ENCODE measurements around the gene SOCS3.

The SOCS3 gene

GRCh38 chr17:78341559-78342448 is 18.1 kb downstream of the SOCS3 start (continued):
- TF ChIP-seq, protein P1, sequence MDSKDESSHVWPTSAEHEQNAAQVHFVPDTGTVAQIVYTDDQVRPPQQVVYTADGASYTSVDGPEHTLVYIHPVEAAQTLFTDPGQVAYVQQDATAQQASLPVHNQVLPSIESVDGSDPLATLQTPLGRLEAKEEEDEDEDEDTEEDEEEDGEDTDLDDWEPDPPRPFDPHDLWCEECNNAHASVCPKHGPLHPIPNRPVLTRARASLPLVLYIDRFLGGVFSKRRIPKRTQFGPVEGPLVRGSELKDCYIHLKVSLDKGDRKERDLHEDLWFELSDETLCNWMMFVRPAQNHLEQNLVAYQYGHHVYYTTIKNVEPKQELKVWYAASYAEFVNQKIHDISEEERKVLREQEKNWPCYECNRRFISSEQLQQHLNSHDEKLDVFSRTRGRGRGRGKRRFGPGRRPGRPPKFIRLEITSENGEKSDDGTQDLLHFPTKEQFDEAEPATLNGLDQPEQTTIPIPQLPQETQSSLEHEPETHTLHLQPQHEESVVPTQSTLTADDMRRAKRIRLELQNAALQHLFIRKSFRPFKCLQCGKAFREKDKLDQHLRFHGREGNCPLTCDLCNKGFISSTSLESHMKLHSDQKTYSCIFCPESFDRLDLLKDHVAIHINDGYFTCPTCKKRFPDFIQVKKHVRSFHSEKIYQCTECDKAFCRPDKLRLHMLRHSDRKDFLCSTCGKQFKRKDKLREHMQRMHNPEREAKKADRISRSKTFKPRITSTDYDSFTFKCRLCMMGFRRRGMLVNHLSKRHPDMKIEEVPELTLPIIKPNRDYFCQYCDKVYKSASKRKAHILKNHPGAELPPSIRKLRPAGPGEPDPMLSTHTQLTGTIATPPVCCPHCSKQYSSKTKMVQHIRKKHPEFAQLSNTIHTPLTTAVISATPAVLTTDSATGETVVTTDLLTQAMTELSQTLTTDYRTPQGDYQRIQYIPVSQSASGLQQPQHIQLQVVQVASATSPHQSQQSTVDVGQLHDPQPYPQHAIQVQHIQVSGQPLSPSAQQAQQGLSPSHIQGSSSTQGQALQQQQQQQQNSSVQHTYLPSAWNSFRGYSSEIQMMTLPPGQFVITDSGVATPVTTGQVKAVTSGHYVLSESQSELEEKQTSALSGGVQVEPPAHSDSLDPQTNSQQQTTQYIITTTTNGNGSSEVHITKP (tag by site-specific recombination; IDR thresholded peaks at IDR 0.05) = no peak
- TF ChIP-seq, protein P2, sequence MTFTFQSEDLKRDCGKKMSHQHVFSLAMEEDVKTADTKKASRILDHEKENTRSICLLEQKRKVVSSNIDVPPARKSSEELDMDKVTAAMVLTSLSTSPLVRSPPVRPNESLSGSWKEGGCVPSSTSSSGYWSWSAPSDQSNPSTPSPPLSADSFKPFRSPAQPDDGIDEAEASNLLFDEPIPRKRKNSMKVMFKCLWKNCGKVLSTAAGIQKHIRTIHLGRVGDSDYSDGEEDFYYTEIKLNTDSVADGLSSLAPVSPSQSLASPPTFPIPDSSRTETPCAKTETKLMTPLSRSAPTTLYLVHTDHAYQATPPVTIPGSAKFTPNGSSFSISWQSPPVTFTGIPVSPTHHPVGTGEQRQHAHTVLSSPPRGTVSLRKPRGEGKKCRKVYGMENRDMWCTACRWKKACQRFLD (tag by site-specific recombination; IDR thresholded peaks at IDR 0.05) = no peak
- TF ChIP-seq, protein P3, sequence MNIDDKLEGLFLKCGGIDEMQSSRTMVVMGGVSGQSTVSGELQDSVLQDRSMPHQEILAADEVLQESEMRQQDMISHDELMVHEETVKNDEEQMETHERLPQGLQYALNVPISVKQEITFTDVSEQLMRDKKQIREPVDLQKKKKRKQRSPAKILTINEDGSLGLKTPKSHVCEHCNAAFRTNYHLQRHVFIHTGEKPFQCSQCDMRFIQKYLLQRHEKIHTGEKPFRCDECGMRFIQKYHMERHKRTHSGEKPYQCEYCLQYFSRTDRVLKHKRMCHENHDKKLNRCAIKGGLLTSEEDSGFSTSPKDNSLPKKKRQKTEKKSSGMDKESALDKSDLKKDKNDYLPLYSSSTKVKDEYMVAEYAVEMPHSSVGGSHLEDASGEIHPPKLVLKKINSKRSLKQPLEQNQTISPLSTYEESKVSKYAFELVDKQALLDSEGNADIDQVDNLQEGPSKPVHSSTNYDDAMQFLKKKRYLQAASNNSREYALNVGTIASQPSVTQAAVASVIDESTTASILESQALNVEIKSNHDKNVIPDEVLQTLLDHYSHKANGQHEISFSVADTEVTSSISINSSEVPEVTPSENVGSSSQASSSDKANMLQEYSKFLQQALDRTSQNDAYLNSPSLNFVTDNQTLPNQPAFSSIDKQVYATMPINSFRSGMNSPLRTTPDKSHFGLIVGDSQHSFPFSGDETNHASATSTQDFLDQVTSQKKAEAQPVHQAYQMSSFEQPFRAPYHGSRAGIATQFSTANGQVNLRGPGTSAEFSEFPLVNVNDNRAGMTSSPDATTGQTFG (tag by site-specific recombination; IDR thresholded peaks at IDR 0.05; ENCODE audit: borderline replicate concordance) = no peak
- TF ChIP-seq ZNF677 (tag by site-specific recombination; IDR thresholded peaks at IDR 0.05) (no peak), RBAK (tag by site-specific recombination; IDR thresholded peaks at IDR 0.05) (no peak), ZNF521 (tag by site-specific recombination; IDR thresholded peaks at IDR 0.05) (no peak), KLF7 (tag by site-specific recombination; IDR thresholded peaks at IDR 0.05; ENCODE audit: borderline replicate concordance) (no peak), ZNF19 (tag by site-specific recombination; IDR thresholded peaks at IDR 0.05; ENCODE audit: low read depth) (no peak), ZNF560 (tag by site-specific recombination; IDR thresholded peaks at IDR 0.05; ENCODE audit: borderline replicate concordance) (peak; percentile 60; the same call in 1 of the 2 replicates), ZNF280C (tag by site-specific recombination; IDR thresholded peaks at IDR 0.05) (no peak), PBX3 (CRISPR knock-in tag; IDR thresholded peaks at IDR 0.05) (no peak; the same call in 1 of the 2 replicates), ZNF837 (tag by site-specific recombination; IDR thresholded peaks at IDR 0.05) (no peak), ZFP41 (tag by site-specific recombination; IDR thresholded peaks at IDR 0.05; ENCODE audit: borderline replicate concordance) (no peak), ZNF830 (tag by site-specific recombination; IDR thresholded peaks at IDR 0.05; ENCODE audit: low read depth) (no peak), ZBTB1 (tag by site-specific recombination; IDR thresholded peaks at IDR 0.05) (no peak), ZBTB20 (tag by site-specific recombination; IDR thresholded peaks at IDR 0.05) (peak; percentile 12; the same call in 1 of the 2 replicates)
- TF ChIP-seq, protein P4, sequence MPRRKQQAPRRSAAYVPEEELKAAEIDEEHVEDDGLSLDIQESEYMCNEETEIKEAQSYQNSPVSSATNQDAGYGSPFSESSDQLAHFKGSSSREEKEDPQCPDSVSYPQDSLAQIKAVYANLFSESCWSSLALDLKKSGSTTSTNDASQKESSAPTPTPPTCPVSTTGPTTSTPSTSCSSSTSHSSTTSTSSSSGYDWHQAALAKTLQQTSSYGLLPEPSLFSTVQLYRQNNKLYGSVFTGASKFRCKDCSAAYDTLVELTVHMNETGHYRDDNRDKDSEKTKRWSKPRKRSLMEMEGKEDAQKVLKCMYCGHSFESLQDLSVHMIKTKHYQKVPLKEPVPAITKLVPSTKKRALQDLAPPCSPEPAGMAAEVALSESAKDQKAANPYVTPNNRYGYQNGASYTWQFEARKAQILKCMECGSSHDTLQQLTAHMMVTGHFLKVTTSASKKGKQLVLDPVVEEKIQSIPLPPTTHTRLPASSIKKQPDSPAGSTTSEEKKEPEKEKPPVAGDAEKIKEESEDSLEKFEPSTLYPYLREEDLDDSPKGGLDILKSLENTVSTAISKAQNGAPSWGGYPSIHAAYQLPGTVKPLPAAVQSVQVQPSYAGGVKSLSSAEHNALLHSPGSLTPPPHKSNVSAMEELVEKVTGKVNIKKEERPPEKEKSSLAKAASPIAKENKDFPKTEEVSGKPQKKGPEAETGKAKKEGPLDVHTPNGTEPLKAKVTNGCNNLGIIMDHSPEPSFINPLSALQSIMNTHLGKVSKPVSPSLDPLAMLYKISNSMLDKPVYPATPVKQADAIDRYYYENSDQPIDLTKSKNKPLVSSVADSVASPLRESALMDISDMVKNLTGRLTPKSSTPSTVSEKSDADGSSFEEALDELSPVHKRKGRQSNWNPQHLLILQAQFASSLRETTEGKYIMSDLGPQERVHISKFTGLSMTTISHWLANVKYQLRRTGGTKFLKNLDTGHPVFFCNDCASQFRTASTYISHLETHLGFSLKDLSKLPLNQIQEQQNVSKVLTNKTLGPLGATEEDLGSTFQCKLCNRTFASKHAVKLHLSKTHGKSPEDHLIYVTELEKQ (tag by site-specific recombination; IDR thresholded peaks at IDR 0.05; ENCODE audit: borderline replicate concordance) = no peak
- TF ChIP-seq, protein P5, sequence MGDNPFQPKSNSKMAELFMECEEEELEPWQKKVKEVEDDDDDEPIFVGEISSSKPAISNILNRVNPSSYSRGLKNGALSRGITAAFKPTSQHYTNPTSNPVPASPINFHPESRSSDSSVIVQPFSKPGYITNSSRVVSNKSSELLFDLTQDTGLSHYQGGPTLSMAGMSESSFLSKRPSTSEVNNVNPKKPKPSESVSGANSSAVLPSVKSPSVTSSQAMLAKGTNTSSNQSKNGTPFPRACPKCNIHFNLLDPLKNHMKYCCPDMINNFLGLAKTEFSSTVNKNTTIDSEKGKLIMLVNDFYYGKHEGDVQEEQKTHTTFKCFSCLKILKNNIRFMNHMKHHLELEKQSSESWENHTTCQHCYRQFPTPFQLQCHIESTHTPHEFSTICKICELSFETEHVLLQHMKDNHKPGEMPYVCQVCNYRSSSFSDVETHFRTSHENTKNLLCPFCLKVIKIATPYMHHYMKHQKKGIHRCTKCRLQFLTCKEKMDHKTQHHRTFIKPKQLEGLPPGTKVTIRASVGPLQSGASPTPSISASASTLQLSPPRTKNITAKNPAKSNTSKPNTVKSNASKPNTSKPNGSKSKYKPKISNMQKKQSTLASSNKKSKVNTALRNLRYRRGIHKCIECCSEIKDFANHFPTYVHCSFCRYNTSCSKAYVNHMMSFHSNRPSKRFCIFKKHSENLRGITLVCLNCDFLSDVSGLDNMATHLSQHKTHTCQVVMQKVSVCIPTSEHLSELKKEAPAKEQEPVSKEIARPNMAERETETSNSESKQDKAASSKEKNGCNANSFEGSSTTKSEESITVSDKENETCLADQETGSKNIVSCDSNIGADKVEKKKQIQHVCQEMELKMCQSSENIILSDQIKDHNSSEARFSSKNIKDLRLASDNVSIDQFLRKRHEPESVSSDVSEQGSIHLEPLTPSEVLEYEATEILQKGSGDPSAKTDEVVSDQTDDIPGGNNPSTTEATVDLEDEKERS (tag by site-specific recombination; IDR thresholded peaks at IDR 0.05) = no peak
